Omental fat pad (tissue), 4 donors: Measurements from ENCODE around the gene ANKS1B. TPM values are rescaled to one million over a fixed set of nuclear protein-coding genes. Genes with fewer than 3 reads are reported as not detected.

Experiments
- ATAC-seq: fragments of 150-250 bp; one replicate; pipeline ENCODE4 v1.9.1; 2016; ENCODE audit warnings: mild to moderate bottlenecking, moderate library complexity; ENCODE audit not compliant: low FRiP score
- DNase-seq: peaks from one replicate; pipeline ENCODE4 v3.0.0-alpha.2; 2019; ENCODE audit warnings: low spot score
- total RNA-seq, 4 donors: library from RNA; depleted of rRNA; stranded (reverse); fragments of >200 nt; gene quantifications; one replicate each; pipeline ENCODE4 v1.1.0, GENCODE V29; 2016
- TF ChIP-seq, protein P1 (sequence below), 3 donors: fragments of 450-650 bp; IDR thresholded peaks; one replicate each; pipeline ENCODE4 v1.5.1; 2016 to 2017; ENCODE audit warnings: antibody characterized with exemption in 3 of 3, mild to moderate bottlenecking in 3 of 3, moderate library complexity in 2 of 3

The ANKS1B gene
- total RNA-seq, 4 donors from 2014 or later = 5.5 to 26.4 (median 7.6) TPM

DNA sequence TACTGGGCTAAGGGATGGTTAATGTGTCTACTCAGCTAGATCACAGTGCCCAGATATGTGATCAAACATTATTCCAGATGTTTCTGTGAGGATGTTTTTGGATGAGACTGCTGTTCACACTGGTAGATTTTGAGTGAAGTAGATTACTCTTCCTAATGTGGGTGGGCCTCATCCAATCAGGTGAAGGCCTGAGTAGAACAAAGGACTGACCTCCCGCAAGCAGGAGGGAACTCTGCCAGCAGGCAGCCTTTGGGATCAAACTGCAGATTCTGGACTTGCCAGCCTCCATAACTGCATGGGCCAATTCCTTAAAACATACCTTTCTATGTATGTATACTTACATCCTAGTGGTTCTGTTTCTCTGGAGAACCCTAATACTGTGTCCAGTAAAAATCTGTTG is 1120.4 kb downstream of the ANKS1B start:
- ATAC-seq = no peak
- DNase-seq = no peak
- TF ChIP-seq, protein P1, sequence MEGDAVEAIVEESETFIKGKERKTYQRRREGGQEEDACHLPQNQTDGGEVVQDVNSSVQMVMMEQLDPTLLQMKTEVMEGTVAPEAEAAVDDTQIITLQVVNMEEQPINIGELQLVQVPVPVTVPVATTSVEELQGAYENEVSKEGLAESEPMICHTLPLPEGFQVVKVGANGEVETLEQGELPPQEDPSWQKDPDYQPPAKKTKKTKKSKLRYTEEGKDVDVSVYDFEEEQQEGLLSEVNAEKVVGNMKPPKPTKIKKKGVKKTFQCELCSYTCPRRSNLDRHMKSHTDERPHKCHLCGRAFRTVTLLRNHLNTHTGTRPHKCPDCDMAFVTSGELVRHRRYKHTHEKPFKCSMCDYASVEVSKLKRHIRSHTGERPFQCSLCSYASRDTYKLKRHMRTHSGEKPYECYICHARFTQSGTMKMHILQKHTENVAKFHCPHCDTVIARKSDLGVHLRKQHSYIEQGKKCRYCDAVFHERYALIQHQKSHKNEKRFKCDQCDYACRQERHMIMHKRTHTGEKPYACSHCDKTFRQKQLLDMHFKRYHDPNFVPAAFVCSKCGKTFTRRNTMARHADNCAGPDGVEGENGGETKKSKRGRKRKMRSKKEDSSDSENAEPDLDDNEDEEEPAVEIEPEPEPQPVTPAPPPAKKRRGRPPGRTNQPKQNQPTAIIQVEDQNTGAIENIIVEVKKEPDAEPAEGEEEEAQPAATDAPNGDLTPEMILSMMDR (IDR thresholded peaks at IDR 0.05) = no peak

DNA sequence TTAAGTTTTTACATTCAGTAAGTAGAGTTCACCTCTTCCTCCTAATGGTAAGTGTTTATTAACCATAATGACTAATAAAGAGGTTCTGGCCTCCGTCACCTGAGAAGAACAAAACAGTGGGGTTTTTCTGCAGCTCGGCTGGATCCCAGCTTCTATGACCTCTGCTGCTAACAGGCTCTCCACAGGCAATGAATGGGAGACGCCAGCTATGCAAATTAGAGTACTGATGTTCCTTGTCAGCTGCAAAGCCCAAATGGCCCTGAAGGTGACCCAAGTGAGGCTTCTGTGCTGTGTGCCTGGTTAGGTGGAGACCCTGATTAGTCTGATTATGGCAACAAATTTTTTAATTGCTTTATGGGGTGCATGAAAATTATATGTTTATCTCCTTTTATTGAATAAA is 1121.6 kb downstream of the ANKS1B start:
- ATAC-seq (no peak), DNase-seq (no peak)
- TF ChIP-seq, protein P1 (IDR thresholded peaks at IDR 0.05) = no peak

DNA sequence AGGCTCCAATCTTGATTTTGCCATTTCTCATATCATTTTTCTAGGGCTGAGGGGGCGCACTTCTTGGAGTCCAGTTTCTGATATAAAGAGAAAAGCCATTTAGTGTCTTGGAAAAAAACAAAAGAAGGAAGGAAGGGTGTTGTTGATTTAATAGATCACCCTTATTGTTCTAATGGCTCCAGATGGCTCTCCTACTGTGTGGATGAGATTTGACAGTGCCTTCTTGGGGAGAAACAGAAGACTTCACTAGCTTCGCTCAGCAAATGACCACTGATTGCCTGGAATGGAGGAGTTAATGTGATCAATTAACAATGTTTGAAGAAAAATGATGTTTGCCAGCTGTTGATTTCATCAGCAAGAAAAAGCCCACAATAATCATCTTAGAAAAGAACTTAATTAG is 1123.5 kb downstream of the ANKS1B start:
- ATAC-seq = no peak

DNA sequence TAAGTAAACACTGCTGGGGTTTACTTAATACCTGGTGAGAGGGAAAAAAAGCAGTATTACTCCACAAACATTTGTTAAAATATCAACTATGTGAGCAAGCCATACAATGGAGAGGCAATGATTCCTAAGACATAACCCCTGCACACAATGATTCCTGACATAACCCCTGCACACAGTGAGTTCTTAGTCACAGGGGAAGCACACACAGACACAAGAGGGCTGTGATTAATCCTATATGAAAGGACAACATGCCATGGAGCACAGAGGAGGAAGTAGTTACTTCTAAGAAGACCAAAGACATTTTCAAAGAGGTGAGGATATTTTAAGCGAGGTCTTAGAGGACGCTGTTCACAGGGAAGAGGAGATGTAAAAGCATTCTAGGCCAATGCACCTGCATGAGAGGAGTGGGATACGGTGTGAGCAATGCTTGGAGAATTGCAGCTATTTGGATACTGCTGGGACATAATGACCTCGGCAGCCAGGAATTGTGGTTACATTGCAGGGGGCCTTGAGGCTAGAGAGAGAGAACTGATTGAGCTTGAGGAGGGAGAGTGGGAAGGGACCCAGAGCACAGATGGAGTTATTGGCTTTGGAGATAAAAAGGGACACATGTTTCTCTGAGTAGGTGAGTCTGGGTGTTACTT is 1127.7 kb downstream of the ANKS1B start:
- ATAC-seq (no peak), DNase-seq (no peak)
- TF ChIP-seq, protein P1 (IDR thresholded peaks at IDR 0.05) = no peak

More for the DNA sequence above, 1123.5 kb downstream of the ANKS1B start:
- DNase-seq = no peak
- TF ChIP-seq, protein P1 (IDR thresholded peaks at IDR 0.05) = no peak

DNA sequence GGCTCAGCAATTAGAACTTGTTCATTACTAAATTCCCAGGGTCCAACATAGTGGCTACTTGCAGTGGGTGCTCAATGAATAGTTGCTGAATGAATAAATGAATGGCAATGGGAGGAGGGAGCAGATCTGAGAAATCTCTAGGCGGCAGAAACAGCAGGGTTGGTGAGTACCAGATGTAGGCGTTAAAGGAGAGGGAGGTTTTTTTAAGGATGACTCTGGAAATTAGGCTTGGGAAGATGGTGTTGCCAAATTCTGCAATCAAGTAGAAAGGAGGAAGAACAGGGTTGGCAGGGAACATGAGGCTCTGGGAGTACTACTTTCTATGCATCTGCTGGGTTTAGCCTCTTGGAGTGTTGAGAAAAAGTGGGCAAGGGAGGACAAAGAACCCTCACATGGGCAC is 1132.6 kb downstream of the ANKS1B start:
- TF ChIP-seq, protein P1 (IDR thresholded peaks at IDR 0.05) = no peak
- ATAC-seq (no peak), DNase-seq (no peak)

DNA sequence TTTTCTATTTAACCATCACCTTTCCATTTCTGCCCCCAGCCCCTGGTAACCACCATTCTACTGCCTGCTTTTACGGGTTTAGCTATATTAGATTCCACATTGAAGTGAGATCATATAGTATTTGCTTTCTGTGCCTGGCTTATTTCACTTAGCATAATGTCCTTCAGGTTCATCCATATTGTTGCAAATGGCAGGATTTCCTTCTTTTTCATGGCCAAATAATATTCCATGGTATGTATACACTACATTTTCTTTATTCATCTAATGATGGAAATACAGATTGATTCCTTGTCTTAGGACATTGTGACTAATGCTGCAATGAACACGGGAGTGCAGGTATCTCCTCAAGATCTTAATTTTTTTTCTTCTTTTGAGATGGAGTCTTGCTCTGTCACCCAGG is 1137.5 kb downstream of the ANKS1B start:
- DNase-seq (no peak), ATAC-seq (no peak)
- TF ChIP-seq, protein P1 (IDR thresholded peaks at IDR 0.05) = no peak

DNA sequence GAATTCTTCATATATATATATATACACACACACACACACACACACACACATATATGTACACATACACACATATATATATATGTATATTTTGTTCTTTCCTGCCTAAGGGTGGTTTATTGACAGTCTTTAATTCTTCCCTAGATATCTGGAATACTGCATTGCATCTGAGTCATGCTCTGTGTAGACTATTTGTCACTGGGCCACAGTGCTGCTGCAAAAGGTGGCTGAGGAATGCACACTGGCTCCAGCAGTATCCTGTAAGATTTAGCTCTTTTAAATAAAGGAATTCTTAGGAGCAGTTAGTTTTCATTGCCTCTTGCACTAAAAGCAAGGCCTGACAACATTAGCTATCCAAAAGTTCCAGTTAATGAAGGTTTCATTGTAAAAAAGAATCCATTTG is 1138.8 kb downstream of the ANKS1B start:
- DNase-seq (no peak), ATAC-seq (no peak)
- TF ChIP-seq, protein P1 (IDR thresholded peaks at IDR 0.05) = no peak
